Measurements from ENCODE around the gene CLIP3.

- TF ChIP-seq CTCF (conservative IDR thresholded peaks at IDR 0.05 in 1 of 2, IDR thresholded peaks at IDR 0.05 in 1 of 2; ENCODE audit: low read depth in 1 of 2, low read length in 2 of 2) = no peak
- TF ChIP-seq EZH2 (IDR thresholded peaks at IDR 0.05; ENCODE audit: low read length, missing control alignments) = no peak
Observed at GRCh38 chr19:36014012-36014924, 18.4 kb downstream of the CLIP3 start, which contains the start of gene ALKBH6.

Data from fibroblast of lung (primary cell).